ENCODE results near the gene GSE1. TPM values are rescaled to one million over a fixed set of nuclear protein-coding genes. Genes with fewer than 3 reads are reported as not detected.

The GSE1 gene
- total and polyA plus RNA-seq, 7 experiments from 2014 or later: 0.18 to 69.2 (median 11.3) TPM

DNA sequence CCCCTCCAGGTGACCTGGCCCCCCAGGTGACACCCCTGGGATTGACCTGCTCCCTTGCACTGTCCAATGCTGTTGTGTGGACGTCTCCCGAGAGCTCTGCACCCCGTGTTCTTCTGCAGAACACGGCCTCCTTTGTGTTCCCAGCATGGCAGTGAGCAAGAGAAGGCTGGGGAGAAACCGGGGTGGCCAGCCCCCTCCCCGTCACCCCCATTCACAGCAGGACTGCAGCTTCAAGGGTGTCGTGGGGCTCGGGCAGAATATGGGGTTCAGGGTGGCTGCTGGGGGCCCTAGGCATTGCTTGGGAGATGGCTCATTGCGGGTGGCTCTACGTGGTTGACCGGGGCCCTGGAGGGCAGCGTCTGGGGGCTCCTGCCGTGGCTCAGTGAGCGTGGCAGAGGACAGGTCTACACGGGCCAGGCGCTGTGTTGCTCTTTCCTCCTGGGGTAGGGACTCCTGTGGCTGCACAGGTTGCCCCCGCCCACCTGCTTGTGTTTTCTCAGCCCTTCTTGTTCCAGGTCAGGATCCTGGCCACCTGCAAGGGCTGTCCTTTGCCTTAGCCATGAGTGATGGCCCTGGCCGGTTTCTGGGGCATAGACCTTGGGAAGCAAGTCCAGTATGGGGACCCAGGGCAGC lies 12.5 kb downstream of the GSE1 start:
- peaks cover 0 to 22% (median 16%) of the 10 kb centered on the region in 5 donors for H3K36me3 Mint-ChIP-seq
- Histone ChIP-seq H3K27me3 (ENCODE audit: control insufficient read depth in 2 of 2, insufficient read depth in 2 of 2, low read length in 2 of 2) (no peaks in the 10 kb centered on the region), H3K9me3 (ENCODE audit: control insufficient read depth in 2 of 3, low read length in 3 of 3) (peaks cover 0 to 9% (median 0%) of the 10 kb centered on the region in 3 experiments), H3K4me1 (ENCODE audit: control insufficient read depth in 2 of 2, insufficient read depth in 2 of 2, low read length in 2 of 2) (no peaks in the 10 kb centered on the region), H3K4me3 (ENCODE audit: low read length) (no peak overlapping the region), H3K27ac (ENCODE audit: low read depth, low read length) (no peak overlapping the region), H3K36me3 (ENCODE audit: control insufficient read depth in 2 of 3, insufficient read depth in 3 of 3, low read length in 3 of 3) (no peaks in the 10 kb centered on the region)
- H3K4me3 Mint-ChIP-seq: peak overlapping the region in 1 of 10 donors; percentile 19
- ChIA-PET CTCF (interaction anchor here (1.5 kb wide), 1 partner anchor 10 kb away, joined by 9 read pairs; no protein-coding TSS in a partner anchor), POLR2A (no interaction called here)
- H3K4me1 Mint-ChIP-seq: peaks cover 4 to 49% (median 20%) of the 10 kb centered on the region in 7 donors
- no peaks in the 10 kb centered on the region for H3K27me3 Mint-ChIP-seq
- peaks cover 0 to 9% (median 5%) of the 10 kb centered on the region in 11 donors for H3K9me3 Mint-ChIP-seq
- intact Hi-C loops (cut with micrococcal nuclease): no loop called here
- no peak for DNase-seq
- ATAC-seq: no peak
- H3K27ac Mint-ChIP-seq: no peak overlapping the region

DNA sequence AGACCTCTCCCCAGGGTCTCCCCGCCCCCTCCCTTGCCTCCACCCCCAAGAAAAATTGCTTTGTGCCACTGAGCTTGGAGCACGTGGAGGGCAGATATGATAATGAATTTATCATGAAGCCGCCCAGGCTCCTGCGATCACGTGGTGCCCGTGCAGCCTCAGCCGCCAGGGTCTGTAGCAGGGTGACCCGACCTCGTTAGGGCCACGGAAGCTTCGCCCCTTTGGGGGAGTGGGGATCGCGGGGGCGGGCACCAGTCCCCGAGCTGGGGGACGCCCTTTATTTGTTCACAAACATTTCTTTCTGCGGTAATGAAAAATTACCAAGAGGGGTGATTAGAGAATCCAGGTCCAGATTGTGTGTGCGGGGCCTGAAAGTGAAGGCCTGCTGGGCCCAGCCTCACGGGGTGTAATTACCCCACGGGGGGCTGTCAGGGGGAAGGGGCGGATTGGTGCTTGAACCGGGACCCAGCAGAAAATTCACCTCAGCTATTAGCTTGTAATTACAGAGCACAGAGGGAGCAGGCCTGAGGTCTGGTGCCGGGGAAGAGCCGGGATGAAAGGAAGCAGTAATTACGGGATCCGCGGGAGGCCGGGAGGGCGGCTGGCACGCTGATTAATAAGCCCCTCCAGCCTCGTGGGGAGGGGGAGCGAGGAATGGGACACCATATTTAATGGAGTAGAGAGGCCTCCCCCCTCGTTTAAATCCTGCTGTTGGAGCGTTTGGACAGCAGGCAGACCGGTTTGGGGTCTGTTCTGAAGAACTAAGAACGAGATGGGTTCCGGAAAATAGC lies 13.3 kb downstream of the GSE1 start:
- H3K4me3 ChIP-seq (ENCODE audit: low read length): no peak overlapping the region
- ATAC-seq: no peak
- H3K36me3 ChIP-seq (ENCODE audit: control insufficient read depth in 2 of 3, insufficient read depth in 3 of 3, low read length in 3 of 3): no peaks in the 10 kb centered on the region
- intact Hi-C loops (cut with micrococcal nuclease): no loop called here
- H3K36me3 Mint-ChIP-seq: peaks cover 0 to 20% (median 13%) of the 10 kb centered on the region in 5 donors
- H3K27me3 ChIP-seq (ENCODE audit: control insufficient read depth in 2 of 2, insufficient read depth in 2 of 2, low read length in 2 of 2): no peaks in the 10 kb centered on the region
- POLR2A ChIA-PET: interaction anchor here (0.6 kb wide), 2 partner anchors 10 to 74 kb away, joined by 3 read pairs; no protein-coding TSS in a partner anchor
- H3K27me3 Mint-ChIP-seq: no peaks in the 10 kb centered on the region
- CTCF ChIA-PET: interaction anchor here (1.5 kb wide), 1 partner anchor 10 kb away, joined by 9 read pairs; no protein-coding TSS in a partner anchor
- H3K4me1 Mint-ChIP-seq: peaks cover 2 to 42% (median 18%) of the 10 kb centered on the region in 7 donors
- H3K9me3 ChIP-seq (ENCODE audit: control insufficient read depth in 2 of 3, low read length in 3 of 3): peaks cover 0 to 9% (median 0%) of the 10 kb centered on the region in 3 experiments
- peaks cover 0 to 9% (median 5%) of the 10 kb centered on the region in 11 donors for H3K9me3 Mint-ChIP-seq
- H3K27ac Mint-ChIP-seq: no peak overlapping the region
- H3K27ac ChIP-seq (ENCODE audit: low read depth, low read length): no peak overlapping the region
- DNase-seq: no peak
- peak overlapping the region in 1 of 10 donors; percentile 12 for H3K4me3 Mint-ChIP-seq
- H3K4me1 ChIP-seq (ENCODE audit: control insufficient read depth in 2 of 2, insufficient read depth in 2 of 2, low read length in 2 of 2): no peaks in the 10 kb centered on the region

DNA sequence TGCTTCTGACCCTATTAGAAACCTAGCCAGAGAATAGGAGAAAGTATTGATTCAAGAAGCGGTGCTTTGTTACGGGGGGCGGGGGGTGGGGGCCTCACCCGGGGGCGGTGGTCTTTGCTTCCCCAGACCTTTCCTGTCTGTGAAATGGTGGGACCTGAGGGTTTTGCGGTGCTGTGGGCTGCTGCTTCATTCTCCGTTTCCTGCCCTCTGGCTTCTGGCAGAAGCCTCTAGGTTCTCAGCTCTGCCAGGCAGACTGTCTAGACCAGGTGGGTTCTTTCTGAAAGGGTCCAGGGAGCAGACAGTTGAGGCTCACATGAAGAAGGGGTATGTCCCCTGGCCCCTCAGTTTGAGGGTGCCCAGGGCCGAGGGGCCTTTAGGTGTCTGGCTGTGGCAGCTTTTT lies 14.0 kb downstream of the GSE1 start:
- peak; percentile 24 for ATAC-seq
- peaks cover 2 to 38% (median 17%) of the 10 kb centered on the region in 7 donors for H3K4me1 Mint-ChIP-seq
- peak in 1 of 9 donors; percentile 35 for DNase-seq

DNA sequence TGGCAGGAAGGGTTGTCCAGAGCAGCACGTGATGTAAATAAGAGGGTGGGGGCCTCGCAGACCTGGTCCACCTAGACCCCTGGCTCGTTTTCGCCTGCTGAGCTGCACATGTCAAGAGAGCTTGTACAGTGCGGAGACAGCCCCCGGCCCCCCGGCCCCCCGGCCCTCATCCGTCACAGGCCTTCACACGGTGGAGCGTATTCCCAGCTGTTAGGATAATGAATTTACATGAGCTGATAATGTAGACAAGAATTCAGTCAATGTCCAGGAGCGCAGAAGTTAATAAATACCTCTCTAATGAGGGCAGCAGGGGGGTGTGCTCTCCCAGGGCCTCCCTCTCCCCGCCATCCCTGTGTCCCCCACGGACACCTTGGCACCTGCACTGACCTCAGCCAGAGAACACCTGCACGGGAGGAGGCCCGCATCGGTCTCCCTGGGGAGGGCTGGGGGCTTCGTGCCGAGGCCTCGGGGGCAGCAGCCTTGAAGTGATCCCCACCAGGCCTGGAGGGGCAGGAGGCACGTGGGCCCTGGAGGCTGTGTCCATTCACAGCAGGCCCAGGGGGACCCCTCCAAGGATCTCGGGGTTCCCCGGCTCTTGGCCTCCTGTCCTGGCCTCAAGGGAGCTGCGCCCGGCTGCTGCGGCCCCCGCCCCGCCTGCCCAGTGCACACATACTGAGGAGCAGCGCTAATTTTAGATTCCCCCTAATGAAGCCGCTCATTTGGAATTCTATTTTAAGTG lies 14.6 kb downstream of the GSE1 start:
- H3K9me3 Mint-ChIP-seq: peaks cover 0 to 9% (median 5%) of the 10 kb centered on the region in 11 donors
- no peaks in the 10 kb centered on the region for H3K27me3 Mint-ChIP-seq
- Histone ChIP-seq H3K4me1 (ENCODE audit: control insufficient read depth in 2 of 2, insufficient read depth in 2 of 2, low read length in 2 of 2) (no peaks in the 10 kb centered on the region), H3K27me3 (ENCODE audit: control insufficient read depth in 2 of 2, insufficient read depth in 2 of 2, low read length in 2 of 2) (no peaks in the 10 kb centered on the region), H3K4me3 (ENCODE audit: low read length) (no peak overlapping the region), H3K27ac (ENCODE audit: low read depth, low read length) (no peak overlapping the region), H3K9me3 (ENCODE audit: control insufficient read depth in 2 of 3, low read length in 3 of 3) (peaks cover 0 to 9% (median 0%) of the 10 kb centered on the region in 3 experiments), H3K36me3 (ENCODE audit: control insufficient read depth in 2 of 3, insufficient read depth in 3 of 3, low read length in 3 of 3) (no peaks in the 10 kb centered on the region)
- DNase-seq (no peak), ATAC-seq (no peak)
- H3K27ac Mint-ChIP-seq: no peak overlapping the region
- no peak overlapping the region for H3K4me3 Mint-ChIP-seq
- peaks cover 2 to 34% (median 12%) of the 10 kb centered on the region in 7 donors for H3K4me1 Mint-ChIP-seq
- intact Hi-C loops (cut with micrococcal nuclease): no loop called here
- peaks cover 0 to 13% (median 12%) of the 10 kb centered on the region in 5 donors for H3K36me3 Mint-ChIP-seq
- ChIA-PET POLR2A (no interaction called here), CTCF (interaction anchor here (0.6 kb wide), 1 partner anchor 1527 kb away, joined by 3 read pairs; no protein-coding TSS in a partner anchor)

More for the DNA sequence above, 14.0 kb downstream of the GSE1 start:
- Mint-ChIP-seq H3K27ac (no peak overlapping the region), H3K36me3 (peaks cover 0 to 16% (median 13%) of the 10 kb centered on the region in 5 donors), H3K27me3 (no peaks in the 10 kb centered on the region), H3K4me3 (no peak overlapping the region), H3K9me3 (peaks cover 0 to 9% (median 5%) of the 10 kb centered on the region in 11 donors)
- CTCF ChIA-PET: interaction anchor here (1.5 kb wide), 1 partner anchor 11 kb away, joined by 9 read pairs; no protein-coding TSS in a partner anchor
- Histone ChIP-seq H3K4me3 (ENCODE audit: low read length) (no peak overlapping the region), H3K27ac (ENCODE audit: low read depth, low read length) (no peak overlapping the region), H3K27me3 (ENCODE audit: control insufficient read depth in 2 of 2, insufficient read depth in 2 of 2, low read length in 2 of 2) (no peaks in the 10 kb centered on the region), H3K4me1 (ENCODE audit: control insufficient read depth in 2 of 2, insufficient read depth in 2 of 2, low read length in 2 of 2) (no peaks in the 10 kb centered on the region), H3K9me3 (ENCODE audit: control insufficient read depth in 2 of 3, low read length in 3 of 3) (peaks cover 0 to 9% (median 0%) of the 10 kb centered on the region in 3 experiments), H3K36me3 (ENCODE audit: control insufficient read depth in 2 of 3, insufficient read depth in 3 of 3, low read length in 3 of 3) (no peaks in the 10 kb centered on the region)
- POLR2A ChIA-PET: interaction anchor here (0.6 kb wide), 2 partner anchors 11 to 75 kb away, joined by 3 read pairs; no protein-coding TSS in a partner anchor
- intact Hi-C loops (cut with micrococcal nuclease): no loop called here

DNA sequence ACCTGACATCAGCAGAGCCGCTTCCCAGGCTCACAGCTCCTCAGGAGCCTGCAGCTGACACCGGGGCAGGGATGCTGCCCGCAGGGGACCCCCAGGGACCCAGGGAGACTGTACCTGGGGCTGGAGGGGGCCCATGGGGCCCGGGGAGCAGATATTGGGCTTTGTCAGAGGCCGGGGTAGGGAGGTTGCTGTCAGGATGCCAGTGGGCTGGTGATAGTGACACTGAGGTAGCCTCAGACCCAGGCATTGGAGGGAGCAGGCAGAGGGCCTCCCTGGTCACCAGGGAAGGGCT lies 15.1 kb downstream of the GSE1 start:
- Mint-ChIP-seq H3K36me3 (peaks cover 0 to 13% (median 12%) of the 10 kb centered on the region in 5 donors), H3K27me3 (no peaks in the 10 kb centered on the region), H3K9me3 (peaks cover 0 to 9% (median 5%) of the 10 kb centered on the region in 11 donors), H3K4me3 (no peak overlapping the region), H3K27ac (no peak overlapping the region), H3K4me1 (peaks cover 2 to 32% (median 9%) of the 10 kb centered on the region in 7 donors)
- H3K36me3 ChIP-seq (ENCODE audit: control insufficient read depth in 2 of 3, insufficient read depth in 3 of 3, low read length in 3 of 3): no peaks in the 10 kb centered on the region
- ChIA-PET CTCF (interaction anchor here (0.6 kb wide), 1 partner anchor 1527 kb away, joined by 3 read pairs; no protein-coding TSS in a partner anchor), POLR2A (no interaction called here)
- no peaks in the 10 kb centered on the region for H3K27me3 ChIP-seq (ENCODE audit: control insufficient read depth in 2 of 2, insufficient read depth in 2 of 2, low read length in 2 of 2)
- ATAC-seq (no peak), DNase-seq (no peak)
- peaks cover 0 to 9% (median 0%) of the 10 kb centered on the region in 3 experiments for H3K9me3 ChIP-seq (ENCODE audit: control insufficient read depth in 2 of 3, low read length in 3 of 3)
- H3K4me1 ChIP-seq (ENCODE audit: control insufficient read depth in 2 of 2, insufficient read depth in 2 of 2, low read length in 2 of 2): no peaks in the 10 kb centered on the region
- H3K4me3 ChIP-seq (ENCODE audit: low read length): no peak overlapping the region
- intact Hi-C loops (cut with micrococcal nuclease): no loop called here
- H3K27ac ChIP-seq (ENCODE audit: low read depth, low read length): no peak overlapping the region

DNA sequence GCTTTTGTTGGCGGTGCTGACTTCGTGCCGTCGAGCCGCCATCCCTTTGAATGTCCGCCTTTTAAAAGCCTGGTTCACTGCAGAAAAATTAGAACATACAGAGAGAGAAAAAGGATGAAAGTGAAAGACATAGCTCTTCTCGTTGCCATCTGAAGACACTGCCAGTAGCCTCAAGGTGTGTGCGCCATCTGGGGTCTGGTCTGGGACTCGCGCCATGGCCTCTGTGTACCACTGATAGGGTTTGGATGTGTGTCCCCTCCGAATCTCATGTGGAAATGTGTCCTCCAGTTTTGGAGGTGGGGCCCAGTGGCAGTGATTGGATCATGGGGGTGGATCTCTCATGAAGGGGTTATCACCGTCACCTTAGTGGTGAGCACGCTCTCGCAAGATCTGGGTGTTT lies 15.5 kb downstream of the GSE1 start:
- Mint-ChIP-seq H3K36me3 (peaks cover 0 to 13% (median 12%) of the 10 kb centered on the region in 5 donors), H3K9me3 (peaks cover 0 to 9% (median 5%) of the 10 kb centered on the region in 11 donors), H3K27me3 (no peaks in the 10 kb centered on the region), H3K4me3 (no peak overlapping the region), H3K27ac (peak overlapping the region in 2 of 9 donors; percentile 41 to 48), H3K4me1 (peaks cover 2 to 31% (median 9%) of the 10 kb centered on the region in 7 donors)
- no peak overlapping the region for H3K4me3 ChIP-seq (ENCODE audit: low read length)
- intact Hi-C loops (cut with micrococcal nuclease): no loop called here
- ATAC-seq: no peak
- H3K27me3 ChIP-seq (ENCODE audit: control insufficient read depth in 2 of 2, insufficient read depth in 2 of 2, low read length in 2 of 2): no peaks in the 10 kb centered on the region
- H3K27ac ChIP-seq (ENCODE audit: low read depth, low read length): no peak overlapping the region
- CTCF ChIA-PET: interaction anchor here (0.6 kb wide), 1 partner anchor 1528 kb away, joined by 3 read pairs; no protein-coding TSS in a partner anchor
- peaks cover 0 to 9% (median 0%) of the 10 kb centered on the region in 3 experiments for H3K9me3 ChIP-seq (ENCODE audit: control insufficient read depth in 2 of 3, low read length in 3 of 3)
- DNase-seq: no peak
- no peaks in the 10 kb centered on the region for H3K36me3 ChIP-seq (ENCODE audit: control insufficient read depth in 2 of 3, insufficient read depth in 3 of 3, low read length in 3 of 3)
- POLR2A ChIA-PET: no interaction called here
- H3K4me1 ChIP-seq (ENCODE audit: control insufficient read depth in 2 of 2, insufficient read depth in 2 of 2, low read length in 2 of 2): no peaks in the 10 kb centered on the region
